ENCODE results near the gene ZNF346. TPM values are rescaled to one million over a fixed set of nuclear protein-coding genes. Genes with fewer than 3 reads are reported as not detected.

Gene ZNF346
- total and polyA plus RNA-seq, 10 of the 15 experiments (the other 5 are each of a cell fraction or from before 2014, with no cell fraction given), result 6.5 to 30.2 (median 24.0) TPM

DNA sequence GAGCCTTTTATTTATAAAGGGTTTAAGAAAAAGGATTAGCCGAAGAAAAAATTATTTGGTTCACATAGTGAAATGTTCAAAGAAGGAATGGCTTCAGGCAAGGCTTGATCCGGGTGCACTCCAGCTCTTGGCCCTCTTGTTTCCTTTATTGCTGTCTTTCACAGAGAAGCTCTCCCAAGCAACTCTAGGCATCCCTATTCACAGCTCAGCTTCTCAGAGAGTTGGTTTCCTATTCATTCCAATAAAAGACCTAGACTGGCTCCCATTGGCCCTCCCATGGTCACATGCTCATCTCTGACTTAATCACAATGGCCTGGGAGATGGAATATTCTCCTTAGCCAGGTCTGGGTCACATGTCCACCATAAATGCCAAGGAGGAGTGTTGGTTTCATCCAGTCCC lies 54.8 kb downstream of the ZNF346 start:
- ATAC-seq (no peak), FAIRE-seq (no peak), DNase-seq (ENCODE audit: low read depth, low spot score) (no peak)
- Histone ChIP-seq H3K9me3 (replicated peaks; ENCODE audit: control insufficient read depth, insufficient read depth, low read length) (no peaks in the 10 kb centered on the region), H4K20me1 (ENCODE audit: control insufficient read depth, insufficient read depth) (no peaks in the 10 kb centered on the region), H3K9ac (ENCODE audit: control insufficient read depth, insufficient read depth, low read length) (no peak overlapping the region), H3K79me2 (ENCODE audit: control insufficient read depth, insufficient read depth, low read length) (no peaks in the 10 kb centered on the region), H3K4me1 (ENCODE audit: control insufficient read depth, insufficient read depth, low read length) (no peaks in the 10 kb centered on the region), H3K4me3 (no peak overlapping the region), H3K36me3 (ENCODE audit: control insufficient read depth in 2 of 2, insufficient read depth in 2 of 2, low read length in 1 of 2) (no peaks in the 10 kb centered on the region), H2AFZ (ENCODE audit: control insufficient read depth, low read depth, low read length) (no peak overlapping the region), H3K27ac (ENCODE audit: control insufficient read depth, insufficient read depth) (no peak overlapping the region), H3K27me3 (replicated peaks in 1 of 2; ENCODE audit: control insufficient read depth in 2 of 2, insufficient read depth in 2 of 2, low read length in 1 of 2) (no peaks in the 10 kb centered on the region), H3K4me2 (ENCODE audit: control insufficient read depth, insufficient read depth) (no peak overlapping the region)
- in situ Hi-C loops (cut with MboI), result no loop called here
- BruUV-seq (replicated peaks), result no TSS peak
- no peak for TF ChIP-seq NFYA (IDR thresholded peaks at IDR 0.05; ENCODE audit: borderline replicate concordance, low read depth, low read length)
- TF ChIP-seq RB1 (IDR thresholded peaks at IDR 0.05; ENCODE audit: borderline replicate concordance), result no peak
- no peak for TF ChIP-seq GATAD2B (conservative IDR thresholded peaks at IDR 0.05; ENCODE audit: low read depth)
- TF ChIP-seq HCFC1 (IDR thresholded peaks at IDR 0.05; ENCODE audit: low read length), result no peak
- TF ChIP-seq SMC3 (IDR thresholded peaks at IDR 0.05; ENCODE audit: borderline replicate concordance, low read length), result no peak
- no peak for TF ChIP-seq SUPT20H (IDR thresholded peaks at IDR 0.05; ENCODE audit: borderline replicate concordance, control insufficient read depth, low read depth, low read length)
- TF ChIP-seq, protein P1, sequence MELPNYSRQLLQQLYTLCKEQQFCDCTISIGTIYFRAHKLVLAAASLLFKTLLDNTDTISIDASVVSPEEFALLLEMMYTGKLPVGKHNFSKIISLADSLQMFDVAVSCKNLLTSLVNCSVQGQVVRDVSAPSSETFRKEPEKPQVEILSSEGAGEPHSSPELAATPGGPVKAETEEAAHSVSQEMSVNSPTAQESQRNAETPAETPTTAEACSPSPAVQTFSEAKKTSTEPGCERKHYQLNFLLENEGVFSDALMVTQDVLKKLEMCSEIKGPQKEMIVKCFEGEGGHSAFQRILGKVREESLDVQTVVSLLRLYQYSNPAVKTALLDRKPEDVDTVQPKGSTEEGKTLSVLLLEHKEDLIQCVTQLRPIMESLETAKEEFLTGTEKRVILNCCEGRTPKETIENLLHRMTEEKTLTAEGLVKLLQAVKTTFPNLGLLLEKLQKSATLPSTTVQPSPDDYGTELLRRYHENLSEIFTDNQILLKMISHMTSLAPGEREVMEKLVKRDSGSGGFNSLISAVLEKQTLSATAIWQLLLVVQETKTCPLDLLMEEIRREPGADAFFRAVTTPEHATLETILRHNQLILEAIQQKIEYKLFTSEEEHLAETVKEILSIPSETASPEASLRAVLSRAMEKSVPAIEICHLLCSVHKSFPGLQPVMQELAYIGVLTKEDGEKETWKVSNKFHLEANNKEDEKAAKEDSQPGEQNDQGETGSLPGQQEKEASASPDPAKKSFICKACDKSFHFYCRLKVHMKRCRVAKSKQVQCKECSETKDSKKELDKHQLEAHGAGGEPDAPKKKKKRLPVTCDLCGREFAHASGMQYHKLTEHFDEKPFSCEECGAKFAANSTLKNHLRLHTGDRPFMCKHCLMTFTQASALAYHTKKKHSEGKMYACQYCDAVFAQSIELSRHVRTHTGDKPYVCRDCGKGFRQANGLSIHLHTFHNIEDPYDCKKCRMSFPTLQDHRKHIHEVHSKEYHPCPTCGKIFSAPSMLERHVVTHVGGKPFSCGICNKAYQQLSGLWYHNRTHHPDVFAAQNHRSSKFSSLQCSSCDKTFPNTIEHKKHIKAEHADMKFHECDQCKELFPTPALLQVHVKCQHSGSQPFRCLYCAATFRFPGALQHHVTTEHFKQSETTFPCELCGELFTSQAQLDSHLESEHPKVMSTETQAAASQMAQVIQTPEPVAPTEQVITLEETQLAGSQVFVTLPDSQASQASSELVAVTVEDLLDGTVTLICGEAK (IDR thresholded peaks at IDR 0.05; ENCODE audit: borderline replicate concordance), result no peak
- TF ChIP-seq, protein P2, sequence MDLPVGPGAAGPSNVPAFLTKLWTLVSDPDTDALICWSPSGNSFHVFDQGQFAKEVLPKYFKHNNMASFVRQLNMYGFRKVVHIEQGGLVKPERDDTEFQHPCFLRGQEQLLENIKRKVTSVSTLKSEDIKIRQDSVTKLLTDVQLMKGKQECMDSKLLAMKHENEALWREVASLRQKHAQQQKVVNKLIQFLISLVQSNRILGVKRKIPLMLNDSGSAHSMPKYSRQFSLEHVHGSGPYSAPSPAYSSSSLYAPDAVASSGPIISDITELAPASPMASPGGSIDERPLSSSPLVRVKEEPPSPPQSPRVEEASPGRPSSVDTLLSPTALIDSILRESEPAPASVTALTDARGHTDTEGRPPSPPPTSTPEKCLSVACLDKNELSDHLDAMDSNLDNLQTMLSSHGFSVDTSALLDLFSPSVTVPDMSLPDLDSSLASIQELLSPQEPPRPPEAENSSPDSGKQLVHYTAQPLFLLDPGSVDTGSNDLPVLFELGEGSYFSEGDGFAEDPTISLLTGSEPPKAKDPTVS (IDR thresholded peaks at IDR 0.05; ENCODE audit: low read depth, low read length), result no peak
- TF ChIP-seq SPI1 (IDR thresholded peaks at IDR 0.05; ENCODE audit: borderline replicate concordance, insufficient read depth, low read depth, low read length), result no peak
- no peak for TF ChIP-seq RCOR1 (conservative IDR thresholded peaks at IDR 0.05; ENCODE audit: low read depth, low read length)
- WGBS (ENCODE audit: insufficient coverage, insufficient replicate concordance, low lambda C conversion rate, missing lambda C conversion rate), result 100% methylated on average over 2 of the region's 2 CpGs
- CTCF ChIA-PET, result interaction anchor here (0.7 to 1.2 kb wide), 2 partner anchors 11 to 35 kb away, joined by 3 to 5 read pairs; no protein-coding TSS in a partner anchor
- POLR2A ChIA-PET, result no interaction called here
- intact Hi-C loops (cut with micrococcal nuclease; ENCODE audit: unreplicated experiment), result no loop called here
- SMC1A ChIA-PET (ENCODE audit: uncharacterized antibody, unreplicated experiment), result no interaction called here
- RAD21 ChIA-PET (ENCODE audit: unreplicated experiment), result no interaction called here
